Activated CD4-positive, alpha-beta T cell treated with anti-CD3 and anti-CD28 coated beads, Interleukin-2, amount 50 U/mL, for 4 hours (primary cell): ENCODE results near the gene CLEC4G.

Experiments
- DNase-seq, 2 experiments: peaks; one replicate each; pipeline ENCODE4 v3.0.0-alpha.2; 2020

Gene CLEC4G

GRCh38 chr19:7720351-7720750 lies 11.6 kb downstream of the CLEC4G start:
- DNase-seq, result no peak

- DNase-seq, result no peak
Measured at GRCh38 chr19:7718668-7719067, 13.2 kb downstream of the CLEC4G start.

- DNase-seq, result no peak
Measured at GRCh38 chr19:7716762-7717161, 15.1 kb downstream of the CLEC4G start.

- no peak for DNase-seq
Measured at GRCh38 chr19:7715671-7716070, 16.2 kb downstream of the CLEC4G start.

GRCh38 chr19:7710616-7711015 lies 21.3 kb downstream of the CLEC4G start:
- DNase-seq, result no peak

- no peak for DNase-seq
Measured at GRCh38 chr19:7709932-7710460, 21.9 kb downstream of the CLEC4G start.

GRCh38 chr19:7706955-7707456 lies 24.9 kb downstream of the CLEC4G start:
- DNase-seq, result no peak

GRCh38 chr19:7706188-7706954 lies 25.5 kb downstream of the CLEC4G start:
- no peak for DNase-seq

- DNase-seq, result peak; percentile 68 to 71
Measured at GRCh38 chr19:7705387-7706187, 26.3 kb downstream of the CLEC4G start.

- no peak for DNase-seq
Measured at GRCh38 chr19:7704280-7705060, 27.4 kb downstream of the CLEC4G start.

GRCh38 chr19:7703332-7703731 lies 28.6 kb downstream of the CLEC4G start:
- DNase-seq, result no peak

- no peak for DNase-seq
Measured at GRCh38 chr19:7701654-7702457, 30.1 kb downstream of the CLEC4G start, which contains the start of gene FCER2. Gene FCER2 (minus strand): TSS chr19:7702131. CDS start chr19:7699760, 2,371 bp downstream.

GRCh38 chr19:7701049-7701653 lies 30.8 kb downstream of the CLEC4G start:
- no peak for DNase-seq

GRCh38 chr19:7699417-7700401 lies 32.2 kb downstream of the CLEC4G start:
- no peak for DNase-seq

- DNase-seq, result no peak
Measured at GRCh38 chr19:7699003-7699402, 32.9 kb downstream of the CLEC4G start.

GRCh38 chr19:7698583-7698982 lies 33.3 kb downstream of the CLEC4G start:
- DNase-seq, result no peak

GRCh38 chr19:7697721-7698287 lies 34.1 kb downstream of the CLEC4G start:
- DNase-seq, result no peak

- DNase-seq, result no peak
Measured at GRCh38 chr19:7694499-7694898, 37.4 kb downstream of the CLEC4G start.

GRCh38 chr19:7692417-7693088 lies 39.4 kb downstream of the CLEC4G start:
- DNase-seq, result no peak
